Lower leg skin (tissue), 3 donors: Measurements from ENCODE around the gene DTWD1.
A peak's percentile ranks its signal among the peaks of the same experiment; 100 is the strongest.

Experiments used
- POLR2A ChIP-seq, 2 donors: fragments of 450-650 bp; IDR thresholded peaks; one replicate each; pipeline ENCODE4 v1.6.1; 2016 to 2017; ENCODE audit warnings: antibody characterized with exemption in 2 of 2, mild to moderate bottlenecking in 1 of 2, moderate library complexity in 1 of 2
- TF ChIP-seq, protein P1 (sequence below), 3 donors: fragments of 450-650 bp; IDR thresholded peaks; one replicate each; pipeline ENCODE4 v1.5.1; 2016; ENCODE audit warnings: antibody characterized with exemption in 3 of 3, mild to moderate bottlenecking in 3 of 3, moderate library complexity in 2 of 3

DNA sequence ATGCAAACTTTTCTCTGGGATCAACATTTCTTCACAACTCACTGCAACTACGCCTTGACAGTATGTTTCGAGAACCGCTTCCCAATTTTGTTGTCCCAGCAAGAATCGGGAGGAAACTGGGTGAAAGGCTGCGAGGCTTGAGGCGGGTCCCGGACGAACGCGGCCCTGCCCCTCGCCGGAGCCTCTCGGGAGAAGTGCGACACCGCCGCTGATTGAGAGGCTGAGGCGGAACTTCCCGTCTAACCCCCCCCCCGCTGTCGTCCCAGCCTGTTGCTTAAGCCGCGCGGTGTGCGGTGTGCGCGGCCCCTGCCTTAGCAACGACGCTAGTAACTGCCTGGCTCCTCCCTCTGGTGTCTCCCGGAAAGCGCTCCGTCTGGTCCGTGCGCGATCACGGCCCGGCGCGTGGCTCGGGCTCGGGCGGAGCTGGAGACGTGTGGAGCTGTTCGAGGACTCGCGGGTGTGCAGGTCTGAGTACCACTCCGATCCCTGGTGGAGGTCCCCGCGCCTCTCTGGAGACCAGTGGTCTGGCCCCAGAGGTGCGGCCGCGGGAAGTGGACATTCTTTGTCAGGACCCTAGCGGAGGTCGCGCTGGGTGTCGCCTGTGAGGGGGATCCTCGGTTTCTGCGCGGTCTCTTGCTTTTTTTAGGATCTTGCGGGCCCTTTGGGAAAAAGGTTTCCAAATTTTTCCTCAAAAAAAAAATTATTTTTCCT is at the start of gene DTWD1, which contains the start of gene FAM227B:
- TF ChIP-seq, protein P1, sequence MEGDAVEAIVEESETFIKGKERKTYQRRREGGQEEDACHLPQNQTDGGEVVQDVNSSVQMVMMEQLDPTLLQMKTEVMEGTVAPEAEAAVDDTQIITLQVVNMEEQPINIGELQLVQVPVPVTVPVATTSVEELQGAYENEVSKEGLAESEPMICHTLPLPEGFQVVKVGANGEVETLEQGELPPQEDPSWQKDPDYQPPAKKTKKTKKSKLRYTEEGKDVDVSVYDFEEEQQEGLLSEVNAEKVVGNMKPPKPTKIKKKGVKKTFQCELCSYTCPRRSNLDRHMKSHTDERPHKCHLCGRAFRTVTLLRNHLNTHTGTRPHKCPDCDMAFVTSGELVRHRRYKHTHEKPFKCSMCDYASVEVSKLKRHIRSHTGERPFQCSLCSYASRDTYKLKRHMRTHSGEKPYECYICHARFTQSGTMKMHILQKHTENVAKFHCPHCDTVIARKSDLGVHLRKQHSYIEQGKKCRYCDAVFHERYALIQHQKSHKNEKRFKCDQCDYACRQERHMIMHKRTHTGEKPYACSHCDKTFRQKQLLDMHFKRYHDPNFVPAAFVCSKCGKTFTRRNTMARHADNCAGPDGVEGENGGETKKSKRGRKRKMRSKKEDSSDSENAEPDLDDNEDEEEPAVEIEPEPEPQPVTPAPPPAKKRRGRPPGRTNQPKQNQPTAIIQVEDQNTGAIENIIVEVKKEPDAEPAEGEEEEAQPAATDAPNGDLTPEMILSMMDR (IDR thresholded peaks at IDR 0.05) = peak in 1 of 3 donors; percentile 59
- peak in 1 of 2 donors; percentile 79 for TF ChIP-seq POLR2A (IDR thresholded peaks at IDR 0.05)
